Ovary (tissue), 9 donors: ENCODE results near the gene PIM1. TPM values are rescaled to one million over a fixed set of nuclear protein-coding genes. Genes with fewer than 3 reads are reported as not detected.
A peak's percentile ranks its signal among the peaks of the same experiment; 100 is the strongest.

Source experiments
- DNase-seq, 5 donors: peaks; one replicate each; pipeline ENCODE4 v3.0.0-alpha.2; 2019 to 2020
- H3K27ac ChIP-seq, 2 donors: fragments of 200-600 bp; one replicate each; pipeline versions ENCODE4 v1.5.1 to v1.8.0; 2019 to 2022
- H3K27me3 ChIP-seq: fragments of 200-600 bp; one replicate; pipeline ENCODE4 v1.8.0; 2022
- H3K36me3 ChIP-seq: fragments of 200-600 bp; sonication (generic); one replicate; pipeline ENCODE4 v1.5.1; 2019
- H3K4me1 ChIP-seq: one replicate; pipeline ENCODE4 v1.8.1; 2013; ENCODE audit warnings: mild to moderate bottlenecking, moderate library complexity; ENCODE audit not compliant: insufficient read depth
- H3K4me3 ChIP-seq: fragments of 200-600 bp; sonication (generic); one replicate; pipeline ENCODE4 v1.5.1; 2017
- H3K9me3 ChIP-seq, 2 donors: fragments of 200-600 bp in 1 of 2; sonication (generic) in 1 of 2; one replicate each; pipeline versions ENCODE4 v1.5.1 to v1.8.1; 2013 to 2019; ENCODE audit warnings: mild to moderate bottlenecking in 1 of 2, moderate library complexity in 1 of 2
- EP300 ChIP-seq: sonication (generic); formaldehyde crosslinking; IDR thresholded peaks from one replicate; pipeline ENCODE4 v1.6.1; 2017; ENCODE audit warnings: antibody characterized with exemption
- POLR2A ChIP-seq: fragments of 450-650 bp; IDR thresholded peaks from one replicate; pipeline ENCODE4 v1.6.1; 2017; ENCODE audit warnings: antibody characterized with exemption, mild to moderate bottlenecking, moderate library complexity
- WGBS, 3 donors: extraction: QIAGEN DNeasy Blood & Tissue Kit in 1 of 3; methylation state at CpG; one replicate each; pipeline versions ENCODE4 v1.1.5 to v1.1.7; 2013 to 2017; 5-methylcytosine and 5-hydroxymethylcytosine counted together
- intact Hi-C, 4 donors: fragments of 100-400 bp; cut with DNase I; formaldehyde crosslinking; loops; one replicate each; pipeline versions ENCODE4 v1.11.0 to v1.15.1; 2022 to 2023
- polyA plus RNA-seq, 2 donors: library from polyadenylated mRNA; stranded (reverse); fragments of 200-250 nt in 1 of 2; fragments of 350-450 nt in 1 of 2; fragmentation: Illumina TruSeq in 1 of 2; extraction: RNeasy Lipid Tissue Mini Kit (QIAGEN cat#74804) in 1 of 2; gene quantifications; one replicate each; pipeline ENCODE4 v1.2.3, GENCODE V29; 2013 to 2014
- total RNA-seq, 7 donors: library from RNA; depleted of rRNA in 2 of 7; stranded (reverse); fragments of >200 nt in 2 of 7; fragmentation: NEBNext Ultra II Directional in 3 of 7; extraction: Animal tissue kit (Norgen Biotek cat#: 25700) in 3 of 7; gene quantifications; one replicate each; pipeline versions ENCODE4 v1.1.0 to v1.2.4, GENCODE V29; 2016 to 2023
- TF ChIP-seq, protein P1 (sequence below), 3 donors: fragments of 450-650 bp in 2 of 3; fragments of 200-600 bp in 1 of 3; IDR thresholded peaks; one replicate each; pipeline versions ENCODE4 v1.5.1 to v1.8.0; 2016 to 2022; ENCODE audit warnings: antibody characterized with exemption in 3 of 3, mild to moderate bottlenecking in 1 of 3
- donor health status: DM: no; HTN: no; CAD: no; lungs with moderate emphysema.
- donor health status: DM: no; HTN: no; CAD: no.
- donor health status: Bipolar disorder and iron deficiency.
- donor health status: DM: yes; HTN: yes; CAD: no.
- donor health status: DM: no; HTN: no; CAD: no.
- donor health status: DM: yes; HTN: yes; CAD: no.

Gene PIM1
- total and polyA plus RNA-seq, 9 donors: 34.2 to 135 (median 64.9) TPM

DNA sequence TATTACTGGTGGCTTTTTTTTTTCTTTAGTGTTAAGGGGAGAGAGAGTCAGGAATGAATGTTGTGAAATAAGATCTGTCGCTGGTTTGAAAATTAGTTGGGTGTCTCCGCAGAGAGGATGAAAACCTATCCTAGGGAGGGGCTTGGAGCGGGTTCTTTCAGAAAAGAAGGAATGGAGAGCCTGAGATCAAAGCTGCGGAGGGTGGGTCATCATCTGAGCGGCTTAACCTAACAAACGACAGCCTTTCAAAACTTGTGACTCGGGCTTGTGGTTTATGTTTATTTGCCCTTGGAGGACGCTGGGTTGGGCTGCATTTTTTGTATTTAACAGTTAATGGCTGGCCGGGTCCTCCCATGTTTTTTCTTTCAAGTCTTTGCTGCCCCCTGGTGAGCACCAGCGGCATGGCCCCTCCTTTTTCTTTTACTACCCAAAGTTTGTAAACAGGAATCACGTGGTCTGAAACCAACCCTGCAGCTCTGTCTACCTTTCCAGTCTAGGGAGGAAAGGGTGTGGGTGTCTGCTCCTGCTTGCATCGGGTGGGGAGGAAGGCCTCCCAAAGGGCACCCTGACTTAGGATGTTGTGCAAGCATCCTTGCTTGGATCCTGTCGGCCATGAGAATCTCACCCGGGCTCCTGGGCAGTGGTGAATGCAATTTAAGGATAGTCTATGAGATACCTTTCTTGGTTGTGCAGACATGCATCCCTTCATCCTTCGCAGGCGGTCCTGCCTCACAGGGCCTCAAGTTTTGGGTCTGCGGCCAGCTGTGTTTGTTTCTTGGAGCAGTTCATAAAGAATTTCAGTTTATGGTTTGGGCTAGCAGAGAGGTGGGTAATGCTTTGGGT, 2.2 kb downstream of the PIM1 start:
- WGBS, 3 donors: 2 to 6% (median 4%) methylated on average over 17 of the region's 17 CpGs
- intact Hi-C loops: loop anchor here (1.0 to 5.0 kb wide), 5 partner anchors 35 to 121 kb away; no protein-coding TSS in a partner anchor
- peaks cover 4% of the 10 kb centered on the region for H3K4me1 ChIP-seq

DNA sequence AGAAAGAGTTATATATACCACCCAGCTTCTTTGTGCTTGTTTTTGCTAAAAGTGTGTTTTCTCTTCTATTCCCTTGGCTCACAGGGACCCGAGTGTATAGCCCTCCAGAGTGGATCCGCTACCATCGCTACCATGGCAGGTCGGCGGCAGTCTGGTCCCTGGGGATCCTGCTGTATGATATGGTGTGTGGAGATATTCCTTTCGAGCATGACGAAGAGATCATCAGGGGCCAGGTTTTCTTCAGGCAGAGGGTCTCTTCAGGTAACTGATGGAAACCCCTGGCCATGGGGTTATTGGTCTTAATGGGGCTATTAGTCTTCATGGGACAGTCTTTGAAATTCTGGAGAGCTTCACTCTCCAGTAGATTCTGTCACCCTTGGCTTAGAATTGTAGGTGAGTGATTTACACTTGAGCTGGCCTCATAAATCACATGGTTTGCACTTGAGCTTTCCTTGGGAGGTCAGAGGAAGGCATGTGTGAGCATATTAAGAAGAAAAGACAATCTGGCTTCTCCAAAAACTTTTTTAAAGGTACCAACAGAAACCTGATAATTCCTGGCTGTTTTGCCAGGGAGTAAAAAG, 3.0 kb downstream of the PIM1 start:
- no peaks in the 10 kb centered on the region for H3K9me3 ChIP-seq
- 61 to 67% (median 62%) methylated on average over 7 of the region's 7 CpGs for WGBS, 3 donors
- peak overlapping the region; percentile 84 for H3K4me3 ChIP-seq
- intact Hi-C loops: loop anchor here (1.0 to 5.0 kb wide), 4 partner anchors 34 to 122 kb away; no protein-coding TSS in a partner anchor
- H3K36me3 ChIP-seq: no peaks in the 10 kb centered on the region
- DNase-seq: no peak
- TF ChIP-seq EP300 (no peak), POLR2A (no peak)
- TF ChIP-seq, protein P1, sequence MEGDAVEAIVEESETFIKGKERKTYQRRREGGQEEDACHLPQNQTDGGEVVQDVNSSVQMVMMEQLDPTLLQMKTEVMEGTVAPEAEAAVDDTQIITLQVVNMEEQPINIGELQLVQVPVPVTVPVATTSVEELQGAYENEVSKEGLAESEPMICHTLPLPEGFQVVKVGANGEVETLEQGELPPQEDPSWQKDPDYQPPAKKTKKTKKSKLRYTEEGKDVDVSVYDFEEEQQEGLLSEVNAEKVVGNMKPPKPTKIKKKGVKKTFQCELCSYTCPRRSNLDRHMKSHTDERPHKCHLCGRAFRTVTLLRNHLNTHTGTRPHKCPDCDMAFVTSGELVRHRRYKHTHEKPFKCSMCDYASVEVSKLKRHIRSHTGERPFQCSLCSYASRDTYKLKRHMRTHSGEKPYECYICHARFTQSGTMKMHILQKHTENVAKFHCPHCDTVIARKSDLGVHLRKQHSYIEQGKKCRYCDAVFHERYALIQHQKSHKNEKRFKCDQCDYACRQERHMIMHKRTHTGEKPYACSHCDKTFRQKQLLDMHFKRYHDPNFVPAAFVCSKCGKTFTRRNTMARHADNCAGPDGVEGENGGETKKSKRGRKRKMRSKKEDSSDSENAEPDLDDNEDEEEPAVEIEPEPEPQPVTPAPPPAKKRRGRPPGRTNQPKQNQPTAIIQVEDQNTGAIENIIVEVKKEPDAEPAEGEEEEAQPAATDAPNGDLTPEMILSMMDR (IDR thresholded peaks at IDR 0.05): no peak
- H3K27ac ChIP-seq: no peak overlapping the region
- H3K4me1 ChIP-seq: peaks cover 4% of the 10 kb centered on the region
- no peaks in the 10 kb centered on the region for H3K27me3 ChIP-seq

More for the DNA sequence above, 2.2 kb downstream of the PIM1 start:
- Histone ChIP-seq H3K27ac (peak overlapping the region; percentile 70 to 87), H3K27me3 (no peaks in the 10 kb centered on the region), H3K4me3 (peak overlapping the region; percentile 84), H3K36me3 (no peaks in the 10 kb centered on the region), H3K9me3 (no peaks in the 10 kb centered on the region)
- DNase-seq: peak; percentile 82 to 93 (median 91)
- no peak for TF ChIP-seq EP300
- TF ChIP-seq POLR2A: peak; percentile 12
- TF ChIP-seq, protein P1 (IDR thresholded peaks at IDR 0.05): peak; percentile 91 to 98 (median 96)

DNA sequence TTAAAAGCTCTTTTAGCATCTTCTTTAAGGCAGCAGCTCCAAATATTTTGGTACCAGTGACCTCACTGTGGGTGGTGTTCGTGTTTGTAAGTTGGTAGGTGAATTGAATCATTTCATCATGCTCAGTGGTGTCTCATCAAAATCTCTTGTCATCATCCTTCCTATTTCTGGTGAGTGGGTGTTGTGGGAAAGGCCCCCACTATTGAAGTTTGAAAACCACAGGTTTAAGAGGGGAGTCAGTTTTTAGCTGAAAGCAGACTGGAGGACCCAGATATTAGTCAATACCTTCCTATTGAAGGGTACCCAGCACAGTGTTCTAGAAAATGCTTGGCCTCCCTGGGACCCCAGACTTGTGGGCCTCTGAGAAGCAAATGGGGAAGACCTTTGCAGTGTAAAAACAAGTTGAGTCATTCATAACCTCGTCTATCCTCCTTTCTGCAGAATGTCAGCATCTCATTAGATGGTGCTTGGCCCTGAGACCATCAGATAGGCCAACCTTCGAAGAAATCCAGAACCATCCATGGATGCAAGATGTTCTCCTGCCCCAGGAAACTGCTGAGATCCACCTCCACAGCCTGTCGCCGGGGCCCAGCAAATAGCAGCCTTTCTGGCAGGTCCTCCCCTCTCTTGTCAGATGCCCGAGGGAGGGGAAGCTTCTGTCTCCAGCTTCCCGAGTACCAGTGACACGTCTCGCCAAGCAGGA, 3.7 kb downstream of the PIM1 start:
- DNase-seq: peak in 1 of 5 donors; percentile 36
- Histone ChIP-seq H3K9me3 (no peaks in the 10 kb centered on the region), H3K4me1 (peaks cover 2% of the 10 kb centered on the region), H3K36me3 (no peaks in the 10 kb centered on the region), H3K27me3 (no peaks in the 10 kb centered on the region), H3K4me3 (no peak overlapping the region), H3K27ac (no peak overlapping the region)
- no peak for TF ChIP-seq EP300
- TF ChIP-seq, protein P1 (IDR thresholded peaks at IDR 0.05): no peak
- no peak for TF ChIP-seq POLR2A
- WGBS, 3 donors: 27 to 35% (median 30%) methylated on average over 9 of the region's 9 CpGs
- intact Hi-C loops: loop anchor here in 3 of 4 donors (2.0 to 5.0 kb wide), 3 partner anchors 34 to 123 kb away; no protein-coding TSS in a partner anchor

DNA sequence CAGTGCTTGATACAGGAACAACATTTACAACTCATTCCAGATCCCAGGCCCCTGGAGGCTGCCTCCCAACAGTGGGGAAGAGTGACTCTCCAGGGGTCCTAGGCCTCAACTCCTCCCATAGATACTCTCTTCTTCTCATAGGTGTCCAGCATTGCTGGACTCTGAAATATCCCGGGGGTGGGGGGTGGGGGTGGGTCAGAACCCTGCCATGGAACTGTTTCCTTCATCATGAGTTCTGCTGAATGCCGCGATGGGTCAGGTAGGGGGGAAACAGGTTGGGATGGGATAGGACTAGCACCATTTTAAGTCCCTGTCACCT, 4.2 kb downstream of the PIM1 start:
- no peaks in the 10 kb centered on the region for H3K36me3 ChIP-seq
- whole genome bisulfite sequencing, 3 donors: 45 to 55% (median 45%) methylated on average over 3 of the region's 3 CpGs
- TF ChIP-seq EP300 (no peak), POLR2A (no peak)
- TF ChIP-seq, protein P1 (IDR thresholded peaks at IDR 0.05): no peak
- no peaks in the 10 kb centered on the region for H3K27me3 ChIP-seq
- no peaks in the 10 kb centered on the region for H3K4me1 ChIP-seq
- intact Hi-C loops: loop anchor here in 2 of 4 donors (5.0 kb wide), 2 partner anchors 33 to 122 kb away; no protein-coding TSS in a partner anchor
- no peaks in the 10 kb centered on the region for H3K9me3 ChIP-seq
- DNase-seq: no peak
- no peak overlapping the region for H3K4me3 ChIP-seq
- H3K27ac ChIP-seq: no peak overlapping the region
